K562 (cell line): Measurements from ENCODE around the gene TMEM100.
A peak's percentile ranks its signal among the peaks of the same experiment; 100 is the strongest.

Source experiments
- ADNP ChIP-seq: fragments of 200-800 bp; sonication (Bioruptor generic); IDR thresholded peaks from 2 replicates; pipeline ENCODE4 v1.6.1; 2016; ENCODE audit warnings: missing genetic modification characterization, missing compliant biosample characterization
- ATF3 ChIP-seq, 2 experiments: fragments of 450-650 bp in 1 of 2; sonication (generic) in 1 of 2; formaldehyde crosslinking in 1 of 2; IDR thresholded peaks in 1 of 2; conservative IDR thresholded peaks in 1 of 2; 2 replicates each; pipeline versions ENCODE4 v1.6.1 to v1.8.1; 2016 to 2023; ENCODE audit warnings: mild to moderate bottlenecking in 2 of 2, moderate library complexity in 2 of 2, inconsistent platforms in 1 of 2, missing genetic modification reagents in 1 of 2
- CTCF ChIP-seq, 3 experiments: IDR thresholded peaks in 2 of 3; conservative IDR thresholded peaks in 1 of 3; 2 replicates each; pipeline ENCODE4 v1.5.1; 2011 to 2012; ENCODE audit warnings: low read length in 3 of 3, mild to moderate bottlenecking in 3 of 3, control low read depth in 2 of 3, improper control_type of control experiment in 1 of 3, inconsistent platforms in 1 of 3, low read depth in 1 of 3, mixed read lengths in 1 of 3, moderate library complexity in 1 of 3; ENCODE audit not compliant: insufficient read depth in 2 of 3
- ETV1 ChIP-seq: fragments of 450-650 bp; conservative IDR thresholded peaks from 2 replicates; pipeline ENCODE4 v1.6.1; 2016; ENCODE audit warnings: missing genetic modification characterization, control low read depth, low read depth, missing compliant biosample characterization
- HDAC2 ChIP-seq: fragments of 450-650 bp; IDR thresholded peaks from 2 replicates; pipeline ENCODE4 v1.6.1; 2016; ENCODE audit warnings: mild to moderate bottlenecking
- IRF1 ChIP-seq: sonication (generic); formaldehyde crosslinking; IDR thresholded peaks from 2 replicates; pipeline ENCODE4 v1.8.0; 2022; ENCODE audit warnings: missing genetic modification reagents, mild to moderate bottlenecking, borderline replicate concordance
- POLR2AphosphoS2 ChIP-seq: IDR thresholded peaks from 2 replicates; pipeline ENCODE4 v1.6.1; 2012; ENCODE audit warnings: low read length, improper control_type of control experiment
- PRDM10 ChIP-seq: fragments of 450-650 bp; IDR thresholded peaks from 2 replicates; pipeline ENCODE4 v1.6.1; 2018; ENCODE audit not compliant: partially characterized antibody
- RCOR1 ChIP-seq, 2 experiments: IDR thresholded peaks; 2 replicates each; pipeline ENCODE4 v1.6.1; 2012; ENCODE audit warnings: low read depth in 2 of 2, low read length in 2 of 2, borderline replicate concordance in 1 of 2, improper control_type of control experiment in 1 of 2

- no peak for TF ChIP-seq POLR2AphosphoS2
- no peak for TF ChIP-seq CTCF (IDR thresholded peaks at IDR 0.05 in 2 of 3, conservative IDR thresholded peaks at IDR 0.05 in 1 of 3; ENCODE audit: insufficient read depth in 2 of 3, low read depth in 1 of 3, low read length in 3 of 3)
- TF ChIP-seq PRDM10: peak; percentile 64
- TF ChIP-seq ETV1 (tag): no peak
- TF ChIP-seq RCOR1 (IDR thresholded peaks at IDR 0.05; ENCODE audit: borderline replicate concordance in 1 of 2, low read depth in 2 of 2, low read length in 2 of 2): no peak
- peak; percentile 84 for TF ChIP-seq ATF3 (IDR thresholded peaks at IDR 0.05)
- no peak for TF ChIP-seq ATF3 (CRISPR knock-in tag; conservative IDR thresholded peaks at IDR 0.05)
- TF ChIP-seq ADNP (tag): no peak
- no peak for TF ChIP-seq HDAC2
- TF ChIP-seq IRF1 (CRISPR knock-in tag): no peak
These were observed at the start of gene TMEM100 for GRCh38 chr17:55722742-55723487.
